Urothelium cell line (cell line): ENCODE results near the gene ERCC6L2.

Source experiments
- DNase-seq: peaks from one replicate; pipeline ENCODE4 v3.0.0; 2011; ENCODE audit warnings: low spot score, mixed read lengths
- FAIRE-seq: peaks from 2 replicates; lab custom pipeline; 2011; peaks lifted over from hg19 to GRCh38; lab: Jason Lieb, UNC

The ERCC6L2 gene

GRCh38 chr9:95864852-95865580 is 10.5 kb upstream of the ERCC6L2 start:
- DNase-seq (no peak), FAIRE-seq (no peak)

- DNase-seq (no peak), FAIRE-seq (no peak)
Observed at GRCh38 chr9:95870352-95870751, 5.1 kb upstream of the ERCC6L2 start.

- DNase-seq, result no peak
- no peak for FAIRE-seq
Observed at GRCh38 chr9:95870906-95871305, 4.6 kb upstream of the ERCC6L2 start.

GRCh38 chr9:95874303-95874988 is 1.0 kb upstream of the ERCC6L2 start:
- FAIRE-seq (no peak), DNase-seq (no peak)

GRCh38 chr9:95874989-95875304 is 544 bp upstream of the ERCC6L2 start:
- FAIRE-seq (no peak), DNase-seq (peak; percentile 39)

DNA sequence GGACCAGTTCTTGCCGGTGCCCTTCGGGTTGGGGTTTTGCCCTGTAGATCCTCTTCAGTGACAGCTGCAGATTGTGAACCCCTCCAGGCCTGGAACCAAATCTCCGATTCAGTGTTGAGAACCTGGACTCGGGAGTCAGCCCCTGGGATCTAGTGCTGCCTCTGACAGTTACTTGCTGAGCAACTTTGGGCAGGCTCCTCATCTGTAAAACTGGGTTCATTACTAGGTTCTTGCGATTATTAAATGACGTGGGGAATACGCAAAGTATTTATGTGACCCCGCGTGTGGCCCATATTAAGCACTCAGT is 600 bp downstream of the ERCC6L2 start:
- FAIRE-seq, result no peak
- no peak for DNase-seq

GRCh38 chr9:95876595-95876994 is 1.1 kb downstream of the ERCC6L2 start:
- FAIRE-seq, result no peak
- DNase-seq, result no peak

DNA sequence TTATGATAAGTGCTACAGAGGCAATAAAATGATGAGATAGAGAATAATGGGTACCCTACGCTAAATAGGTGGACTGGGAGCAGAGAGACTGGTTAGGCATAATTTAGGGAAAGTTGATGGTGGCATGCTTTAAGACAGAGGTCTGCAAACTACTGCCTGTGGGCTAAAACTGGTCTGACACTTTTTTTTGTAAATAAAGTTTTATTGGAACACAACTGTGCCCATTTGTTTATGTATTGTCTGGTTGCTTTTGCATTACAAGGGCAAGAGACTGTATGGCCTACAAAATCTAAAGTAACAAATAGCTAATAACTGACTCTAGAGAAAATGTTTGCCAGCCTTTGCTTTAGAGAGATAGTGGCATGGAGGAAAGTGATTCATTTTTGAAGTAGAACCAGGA is 2.5 kb downstream of the ERCC6L2 start:
- DNase-seq, result no peak
- no peak for FAIRE-seq

DNA sequence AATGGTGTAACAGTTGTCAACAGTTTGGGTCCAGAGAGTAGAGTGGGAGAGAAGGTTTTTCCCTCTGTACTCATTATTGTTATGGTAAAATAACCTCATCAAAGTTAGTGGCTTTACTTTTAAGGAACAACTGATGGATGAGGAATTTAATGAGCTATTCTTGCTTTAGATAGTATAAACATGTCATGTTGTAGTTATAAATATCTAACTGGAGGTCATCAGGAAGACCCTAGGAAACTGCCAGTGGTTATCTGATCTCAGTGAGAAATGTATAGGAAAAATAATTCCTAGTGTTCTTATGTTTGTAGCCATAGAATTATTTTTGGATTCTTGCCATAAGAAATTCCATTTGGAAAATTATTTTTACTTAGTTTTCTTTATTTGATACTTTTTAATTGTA is 4.1 kb downstream of the ERCC6L2 start:
- no peak for FAIRE-seq

GRCh38 chr9:95880021-95880690 is 4.7 kb downstream of the ERCC6L2 start:
- FAIRE-seq, result no peak

More for the DNA sequence above, 4.1 kb downstream of the ERCC6L2 start:
- no peak for DNase-seq

DNA sequence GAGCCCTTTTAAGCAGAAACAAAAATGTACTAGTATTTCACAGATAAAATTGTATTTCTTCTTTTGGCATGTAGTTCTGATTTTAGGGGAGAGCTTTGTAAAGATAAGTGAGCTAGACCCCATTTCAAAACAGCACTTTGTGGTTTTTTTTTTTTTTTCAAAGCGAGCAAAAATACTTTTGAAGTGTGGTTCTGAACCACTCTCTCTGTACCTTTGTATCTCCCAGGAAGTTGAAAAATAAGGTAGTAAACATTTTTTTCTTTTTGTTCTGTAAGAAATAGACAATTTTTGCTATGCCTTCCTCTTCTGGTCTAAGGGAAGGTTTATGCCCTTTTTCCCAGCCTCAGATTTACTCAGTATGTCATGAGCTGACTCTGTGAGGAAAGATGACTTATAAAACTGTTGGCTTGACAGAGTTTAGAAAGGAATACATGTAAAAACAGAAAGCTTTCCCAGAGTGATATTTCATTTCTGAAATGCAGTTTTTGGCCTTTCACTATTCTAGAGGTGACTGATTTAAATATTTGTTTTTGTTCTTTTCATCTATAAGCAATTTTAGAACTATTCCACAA is 12.5 kb downstream of the ERCC6L2 start:
- no peak for DNase-seq
- no peak for FAIRE-seq

More at GRCh38 chr9:95880021-95880690, 4.7 kb downstream of the ERCC6L2 start:
- DNase-seq, result no peak

DNA sequence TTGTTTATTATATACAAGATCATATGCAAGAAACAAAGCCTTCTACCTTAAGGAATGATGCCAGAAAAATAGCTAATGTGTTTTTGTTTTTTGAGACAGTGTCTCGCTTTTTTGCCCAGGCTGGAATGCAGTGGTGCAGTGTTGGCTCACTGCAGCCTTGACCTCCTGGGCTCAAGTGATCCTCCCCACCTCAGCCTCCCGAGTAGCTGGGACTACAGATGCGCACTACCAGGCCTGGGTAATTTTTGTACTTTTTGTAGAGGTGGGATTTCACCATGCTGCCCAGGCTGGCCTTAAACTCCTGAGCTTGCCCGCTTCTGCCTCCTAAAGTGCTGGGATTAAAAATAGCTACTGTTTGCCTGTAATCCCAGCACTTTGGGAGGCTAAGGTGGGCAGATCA is 15.1 kb downstream of the ERCC6L2 start:
- FAIRE-seq (no peak), DNase-seq (no peak)

GRCh38 chr9:95891067-95891671 is 15.7 kb downstream of the ERCC6L2 start:
- no peak for DNase-seq
- no peak for FAIRE-seq

- DNase-seq (no peak), FAIRE-seq (no peak)
Observed at GRCh38 chr9:95892690-95893089, 17.2 kb downstream of the ERCC6L2 start.

DNA sequence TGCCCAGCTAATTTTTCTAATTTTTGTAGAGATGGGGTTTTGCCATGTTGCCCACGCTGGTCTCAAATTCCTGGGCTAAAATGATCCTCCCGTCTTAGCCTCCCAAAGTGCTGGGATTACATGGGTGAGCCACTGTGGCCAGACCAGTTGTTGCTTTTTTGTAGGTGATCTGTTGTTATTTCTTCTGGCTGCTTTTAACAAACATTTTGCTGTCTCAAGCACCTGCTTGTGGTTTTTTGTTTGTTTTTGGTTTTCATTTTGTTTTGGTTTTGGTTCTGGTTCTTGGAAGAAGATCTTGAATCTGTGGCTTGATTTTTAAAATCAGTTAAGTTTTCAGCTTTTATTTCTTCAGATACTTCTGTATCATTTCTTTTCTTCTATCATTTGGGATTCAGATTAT is 21.1 kb downstream of the ERCC6L2 start:
- FAIRE-seq (no peak), DNase-seq (no peak)

DNA sequence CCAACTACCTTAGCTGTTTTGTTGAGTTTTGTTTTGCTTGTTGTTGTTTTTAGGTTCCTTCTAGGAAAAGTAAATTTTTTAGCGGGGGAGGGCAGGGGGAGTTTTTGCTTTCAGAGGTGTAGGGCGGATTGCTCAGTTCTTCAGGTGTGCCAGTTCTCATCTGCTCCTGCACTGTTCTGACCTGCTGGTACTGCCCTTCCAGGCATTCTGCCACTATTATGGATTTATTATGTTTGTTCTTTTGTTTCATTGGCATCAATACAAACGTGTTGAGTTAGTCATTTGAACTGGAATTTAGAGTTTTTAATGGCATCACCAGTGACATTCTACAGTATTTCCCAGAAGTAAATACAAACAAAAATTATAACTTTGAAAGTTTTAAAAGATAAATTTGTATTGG is 26.0 kb downstream of the ERCC6L2 start:
- FAIRE-seq (no peak), DNase-seq (no peak)

DNA sequence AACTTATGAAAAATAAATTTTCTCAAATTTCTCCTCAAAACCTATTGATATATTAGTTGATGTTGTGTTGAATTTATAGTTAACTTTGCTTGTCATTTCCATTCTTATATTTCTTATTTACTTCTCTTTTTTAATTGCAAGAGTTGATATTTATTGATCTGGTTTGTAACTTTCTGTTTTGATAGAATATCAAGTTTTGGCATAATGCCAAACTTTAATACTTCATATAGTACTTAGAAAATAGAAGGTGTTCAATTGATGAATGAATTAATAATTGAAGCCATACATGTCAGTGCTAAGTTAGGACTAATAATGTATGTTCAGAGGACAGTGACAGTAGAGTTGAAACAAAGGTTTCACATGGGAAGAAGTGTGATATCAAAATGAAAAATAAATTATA is 27.9 kb downstream of the ERCC6L2 start:
- FAIRE-seq, result no peak
- no peak for DNase-seq

GRCh38 chr9:95907794-95908193 is 32.3 kb downstream of the ERCC6L2 start:
- peak; percentile 3 for DNase-seq
- FAIRE-seq, result no peak

GRCh38 chr9:95910023-95910707 is 34.7 kb downstream of the ERCC6L2 start:
- FAIRE-seq (no peak), DNase-seq (no peak)

GRCh38 chr9:95910770-95911340 is 35.4 kb downstream of the ERCC6L2 start:
- FAIRE-seq, result no peak
- DNase-seq, result no peak

DNA sequence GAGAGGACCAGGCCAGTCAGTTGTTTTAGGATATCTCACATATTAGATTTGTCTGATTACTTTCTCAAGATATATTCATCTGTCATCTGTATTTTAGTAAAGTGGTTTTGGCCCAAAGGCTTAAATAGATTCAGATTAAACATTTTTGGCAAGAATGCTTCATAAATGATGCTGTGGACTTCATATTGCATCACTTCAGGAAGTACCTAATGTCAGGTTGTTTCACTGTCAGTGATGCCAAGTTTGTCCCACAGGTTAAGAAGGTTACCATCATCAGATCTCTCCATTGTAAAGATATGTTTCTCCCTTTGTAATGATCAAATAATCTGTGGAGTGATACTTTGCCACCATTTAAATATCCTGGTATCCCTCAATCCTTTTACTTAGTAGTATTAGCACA is 37.3 kb downstream of the ERCC6L2 start:
- FAIRE-seq, result no peak

More for the DNA sequence above, 37.3 kb downstream of the ERCC6L2 start:
- DNase-seq, result no peak
